Right ventricle myocardium inferior (tissue), 1 donor: ENCODE measurements around the gene TOMM20. TPM values are rescaled to one million over a fixed set of nuclear protein-coding genes. Genes with fewer than 3 reads are reported as not detected.

Experiments
- total RNA-seq: library from RNA; stranded (reverse); fragmentation: NEBNext Ultra II Directional; extraction: Animal tissue kit (Norgen Biotek cat#: 25700); gene quantifications from one replicate; pipeline ENCODE4 v1.2.1, GENCODE V29; 2021
- donor health status: DM: no; HTN: yes; CAD: no; lungs with severe emphysema.

The TOMM20 gene
- total RNA-seq, 1 donor from 2014 or later, result 81.9 TPM

Other genes starting within 250 kb of the TOMM20 start
- 50.6 TPM for gene RBM34, start 32.4 kb upstream of the TOMM20 start, total RNA-seq
- gene ARID4B, start 199.3 kb upstream of the TOMM20 start, total RNA-seq, result 14.8 TPM
- 33.1 TPM for gene GGPS1, start 199.7 kb upstream of the TOMM20 start, total RNA-seq
- 22.8 TPM for gene TBCE, start 238.6 kb upstream of the TOMM20 start, total RNA-seq